Stomach (tissue), 9 donors: ENCODE results near the gene NAALADL2. TPM values are rescaled to one million over a fixed set of nuclear protein-coding genes. Genes with fewer than 3 reads are reported as not detected.

ENCODE experiments used
- DNase-seq, 2 donors: peaks; one replicate each; pipeline versions ENCODE4 v3.0.0 to v3.0.0-alpha.2; 2013 to 2019
- H3K27ac ChIP-seq, 5 donors: fragments of 200-600 bp in 4 of 5; sonication (generic) in 4 of 5; one replicate each; pipeline ENCODE4 v1.5.1; 2013 to 2019; ENCODE audit warnings: mild to moderate bottlenecking in 1 of 5, moderate library complexity in 1 of 5
- H3K27me3 ChIP-seq, 3 donors: fragments of 200-600 bp; sonication (generic); one replicate each; pipeline ENCODE4 v1.5.1; 2017 to 2019; ENCODE audit warnings: mixed run types in 1 of 3
- H3K36me3 ChIP-seq, 4 donors: fragments of 200-600 bp; sonication (generic); 1 replicate in 3 of 4; 2 replicates in 1 of 4; pipeline ENCODE4 v1.5.1; 2016 to 2019
- H3K4me1 ChIP-seq, 4 donors: fragments of 200-600 bp; sonication (generic); one replicate each; pipeline ENCODE4 v1.5.1; 2016 to 2019
- H3K4me3 ChIP-seq, 4 donors: fragments of 200-600 bp; sonication (generic) in 3 of 4; one replicate each; pipeline ENCODE4 v1.5.1; 2016 to 2019; ENCODE audit warnings: mild to moderate bottlenecking in 1 of 4
- H3K9me3 ChIP-seq, 4 donors: fragments of 200-600 bp; sonication (generic); one replicate each; pipeline ENCODE4 v1.5.1; 2016 to 2019
- CTCF ChIP-seq, 7 experiments: fragments of 450-650 bp in 4 of 7; fragments of 200-600 bp in 3 of 7; sonication (generic) in 3 of 7; IDR thresholded peaks; one replicate each; pipeline ENCODE4 v1.5.1; 2016 to 2019; ENCODE audit warnings: antibody characterized with exemption in 7 of 7, control low read depth in 2 of 7, mild to moderate bottlenecking in 1 of 7
- EP300 ChIP-seq: sonication (generic); formaldehyde crosslinking; IDR thresholded peaks from one replicate; pipeline ENCODE4 v1.6.1; 2017; ENCODE audit warnings: antibody characterized with exemption
- POLR2A ChIP-seq, 4 donors: fragments of 450-650 bp; IDR thresholded peaks; one replicate each; pipeline ENCODE4 v1.6.1; 2016; ENCODE audit warnings: antibody characterized with exemption in 4 of 4, control low read depth in 2 of 4, mild to moderate bottlenecking in 1 of 4, moderate library complexity in 1 of 4
- POLR2AphosphoS5 ChIP-seq, 3 donors: sonication (generic); formaldehyde crosslinking; IDR thresholded peaks; one replicate each; pipeline ENCODE4 v1.6.1; 2016; ENCODE audit warnings: antibody characterized with exemption in 3 of 3
- WGBS, 5 donors: extraction: QIAGEN DNeasy Blood & Tissue Kit in 3 of 5; methylation state at CpG; one replicate each; pipeline versions ENCODE4 v1.1.5 to v1.1.7; 2013 to 2018; 5-methylcytosine and 5-hydroxymethylcytosine counted together
- intact Hi-C: fragments of 100-400 bp; cut with DNase I; formaldehyde crosslinking; loops from one replicate; pipeline ENCODE4 v1.15.1; 2023; ENCODE audit warnings: low total_unique reads
- polyA plus RNA-seq, 3 donors: library from polyadenylated mRNA; stranded (reverse); fragments of 200-250 nt; gene quantifications; one replicate each; pipeline ENCODE4 v1.2.3, GENCODE V29; 2013
- total RNA-seq, 5 donors: library from RNA; depleted of rRNA; stranded (reverse); fragments of >200 nt; gene quantifications; one replicate each; pipeline versions ENCODE4 v1.1.0 to v1.2.3, GENCODE V29; 2014 to 2016
- donor health status: healthy with polysubstance abuse.
- donor health status: Bipolar disorder and iron deficiency.
- donor health status: healthy.

Gene NAALADL2
- total and polyA plus RNA-seq, 8 donors = 0.58 to 43.7 (median 5.4) TPM

GRCh38 chr3:174891524-174892203 lies 32.5 kb downstream of the NAALADL2 start:
- H3K27ac ChIP-seq = no peak overlapping the region
- H3K36me3 ChIP-seq = no peaks in the 10 kb centered on the region
- H3K9me3 ChIP-seq = no peaks in the 10 kb centered on the region
- TF ChIP-seq EP300 (no peak), POLR2A (IDR thresholded peaks at IDR 0.05) (no peak), CTCF (IDR thresholded peaks at IDR 0.05) (no peak), POLR2AphosphoS5 (IDR thresholded peaks at IDR 0.05) (no peak)
- DNase-seq = no peak
- H3K27me3 ChIP-seq = no peaks in the 10 kb centered on the region
- no peak overlapping the region for H3K4me3 ChIP-seq
- H3K4me1 ChIP-seq = no peaks in the 10 kb centered on the region
- WGBS, 5 donors = 89 to 96% (median 92%) methylated on average over 6 of the region's 6 CpGs
- intact Hi-C loops = no loop called here

GRCh38 chr3:174907027-174907426 lies 47.9 kb downstream of the NAALADL2 start:
- intact Hi-C loops = no loop called here
- no peaks in the 10 kb centered on the region for H3K36me3 ChIP-seq
- DNase-seq = no peak
- H3K27ac ChIP-seq = no peak overlapping the region
- H3K27me3 ChIP-seq = no peaks in the 10 kb centered on the region
- no peaks in the 10 kb centered on the region for H3K9me3 ChIP-seq
- peaks cover 0 to 10% (median 5%) of the 10 kb centered on the region in 4 donors for H3K4me1 ChIP-seq
- TF ChIP-seq EP300 = no peak
- TF ChIP-seq POLR2AphosphoS5 (IDR thresholded peaks at IDR 0.05) = no peak
- no peak overlapping the region for H3K4me3 ChIP-seq

GRCh38 chr3:174907628-174908407 lies 48.7 kb downstream of the NAALADL2 start:
- intact Hi-C loops = no loop called here
- WGBS, 5 donors = 39 to 61% (median 51%) methylated on average over 4 of the region's 4 CpGs
- Histone ChIP-seq H3K4me3 (no peak overlapping the region), H3K27me3 (no peaks in the 10 kb centered on the region), H3K36me3 (no peaks in the 10 kb centered on the region), H3K4me1 (peaks cover 0 to 10% (median 5%) of the 10 kb centered on the region in 4 donors), H3K27ac (no peak overlapping the region), H3K9me3 (no peaks in the 10 kb centered on the region)
- TF ChIP-seq POLR2A (IDR thresholded peaks at IDR 0.05) (no peak), CTCF (IDR thresholded peaks at IDR 0.05) (no peak), EP300 (no peak), POLR2AphosphoS5 (IDR thresholded peaks at IDR 0.05) (no peak)
- no peak for DNase-seq

- no peak overlapping the region for H3K27ac ChIP-seq
- no peak for DNase-seq
- TF ChIP-seq POLR2AphosphoS5 (IDR thresholded peaks at IDR 0.05) (no peak), POLR2A (IDR thresholded peaks at IDR 0.05) (no peak), EP300 (no peak), CTCF (IDR thresholded peaks at IDR 0.05) (no peak)
- no peaks in the 10 kb centered on the region for H3K4me1 ChIP-seq
- H3K9me3 ChIP-seq = no peaks in the 10 kb centered on the region
- no peak overlapping the region for H3K4me3 ChIP-seq
- 45 to 93% (median 91%) methylated on average over 2 of the region's 2 CpGs for WGBS, 5 donors
- H3K27me3 ChIP-seq = no peaks in the 10 kb centered on the region
- intact Hi-C loops = no loop called here
- H3K36me3 ChIP-seq = no peaks in the 10 kb centered on the region
These were observed 72.6 kb downstream of the NAALADL2 start for GRCh38 chr3:174931473-174932353.
